Skeletal muscle satellite cell (primary cell): ENCODE results near the gene AFMID.
"Not testable (repeated sequence)": the region's sequence is repeated elsewhere in the genome, so short reads cannot be mapped to it uniquely, and the experiment has no call there.

Experiments used
- H3K27me3 ChIP-seq: 2 replicates; pipeline ENCODE4 v1.7.0; 2013; ENCODE audit warnings: low read length; ENCODE audit not compliant: control insufficient read depth, insufficient read depth
- H3K36me3 ChIP-seq: 2 replicates; pipeline ENCODE4 v1.7.0; 2013; ENCODE audit warnings: mild to moderate bottlenecking, control low read depth, low read length; ENCODE audit not compliant: insufficient read depth
- H3K4me1 ChIP-seq: 2 replicates; pipeline ENCODE4 v1.7.0; 2013; ENCODE audit warnings: low read length; ENCODE audit not compliant: control insufficient read depth, insufficient read depth
- H3K4me2 ChIP-seq: 2 replicates; pipeline ENCODE4 v1.7.0; 2013; ENCODE audit warnings: mild to moderate bottlenecking, low read length
- H3K4me3 ChIP-seq: 2 replicates; pipeline ENCODE4 v1.7.0; 2013; ENCODE audit warnings: low read length
- H3K9ac ChIP-seq: 2 replicates; pipeline ENCODE4 v1.7.0; 2013; ENCODE audit warnings: mild to moderate bottlenecking, low read depth, low read length, moderate library complexity
- H3K9me3 ChIP-seq: replicated peaks from 2 replicates; pipeline ENCODE4 v1.7.0; 2013; ENCODE audit warnings: mild to moderate bottlenecking, control low read depth, low read length

Gene AFMID

DNA sequence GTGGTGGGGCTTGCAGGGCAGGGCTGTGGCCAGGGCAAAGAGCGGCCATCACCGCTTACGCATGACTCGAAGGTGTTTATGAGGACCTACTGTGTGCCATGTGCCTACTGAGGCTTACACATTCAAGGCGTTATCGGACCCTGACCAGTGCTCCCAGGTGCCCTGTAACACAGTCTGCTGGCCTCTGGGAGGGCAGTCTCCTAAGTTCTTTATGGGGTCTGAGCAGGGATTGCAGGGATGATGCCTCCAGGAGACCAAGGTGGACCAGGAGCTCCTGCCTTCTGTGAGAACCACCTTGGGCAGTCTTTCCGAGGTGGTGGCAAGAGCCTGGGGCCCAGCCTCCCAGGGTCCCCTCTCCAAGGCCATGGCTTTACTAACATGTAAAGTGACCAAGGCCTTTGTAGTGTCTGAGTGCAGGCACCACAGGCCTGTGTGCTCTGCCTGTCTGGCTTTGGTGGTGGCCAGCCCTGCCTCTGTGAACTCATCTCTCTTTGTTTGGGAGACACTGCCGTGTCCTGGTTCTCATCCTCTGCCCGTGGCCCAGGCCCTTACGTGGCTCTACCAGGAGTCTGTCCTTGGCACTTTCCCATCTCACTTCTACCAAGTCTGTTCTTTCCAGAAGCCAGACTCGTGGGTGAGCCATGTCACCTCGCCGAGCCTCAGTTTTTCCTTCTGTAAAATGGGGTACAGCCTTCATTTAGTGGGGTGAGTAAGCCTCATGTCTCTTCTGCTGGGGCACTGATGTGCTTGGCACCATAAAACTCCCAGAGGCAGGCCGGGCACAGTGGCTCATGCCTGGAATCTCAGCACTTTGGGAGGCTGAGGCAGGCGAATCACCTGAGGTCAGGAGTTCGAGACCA is 22.2 kb upstream of the AFMID start:
- Histone ChIP-seq H3K4me3 (no peak overlapping the region), H3K36me3 (no peaks in the 10 kb centered on the region), H3K9me3 (no peaks in the 10 kb centered on the region), H3K4me1 (peaks cover 5% of the 10 kb centered on the region), H3K4me2 (no peak overlapping the region), H3K27me3 (peaks cover 11% of the 10 kb centered on the region), H3K9ac (no peak overlapping the region)

DNA sequence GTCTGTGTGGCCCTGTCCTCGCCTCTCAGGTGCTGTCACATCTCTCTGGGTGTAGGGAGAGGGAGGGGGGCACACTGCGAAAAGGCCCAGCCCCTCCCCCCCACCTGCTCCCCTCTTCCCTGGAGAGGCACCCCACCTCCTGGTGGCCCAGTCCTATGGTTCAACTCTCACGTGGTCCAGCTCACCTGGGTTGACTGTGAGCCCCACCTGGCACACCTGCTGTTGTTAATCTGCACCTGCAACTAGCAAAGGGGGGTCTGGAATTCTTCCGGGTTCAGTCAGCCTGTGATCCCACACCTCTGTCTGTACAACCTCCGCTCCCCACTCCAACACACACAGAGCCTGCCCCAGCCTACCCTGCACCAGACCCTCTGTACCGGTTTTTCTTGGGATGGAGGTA is 20.7 kb upstream of the AFMID start:
- H3K4me3 ChIP-seq = no peak overlapping the region
- peaks cover 5% of the 10 kb centered on the region for H3K4me1 ChIP-seq
- no peak overlapping the region for H3K4me2 ChIP-seq
- H3K27me3 ChIP-seq = peaks cover 11% of the 10 kb centered on the region
- H3K9ac ChIP-seq = no peak overlapping the region
- H3K9me3 ChIP-seq = no peaks in the 10 kb centered on the region
- H3K36me3 ChIP-seq = no peaks in the 10 kb centered on the region

DNA sequence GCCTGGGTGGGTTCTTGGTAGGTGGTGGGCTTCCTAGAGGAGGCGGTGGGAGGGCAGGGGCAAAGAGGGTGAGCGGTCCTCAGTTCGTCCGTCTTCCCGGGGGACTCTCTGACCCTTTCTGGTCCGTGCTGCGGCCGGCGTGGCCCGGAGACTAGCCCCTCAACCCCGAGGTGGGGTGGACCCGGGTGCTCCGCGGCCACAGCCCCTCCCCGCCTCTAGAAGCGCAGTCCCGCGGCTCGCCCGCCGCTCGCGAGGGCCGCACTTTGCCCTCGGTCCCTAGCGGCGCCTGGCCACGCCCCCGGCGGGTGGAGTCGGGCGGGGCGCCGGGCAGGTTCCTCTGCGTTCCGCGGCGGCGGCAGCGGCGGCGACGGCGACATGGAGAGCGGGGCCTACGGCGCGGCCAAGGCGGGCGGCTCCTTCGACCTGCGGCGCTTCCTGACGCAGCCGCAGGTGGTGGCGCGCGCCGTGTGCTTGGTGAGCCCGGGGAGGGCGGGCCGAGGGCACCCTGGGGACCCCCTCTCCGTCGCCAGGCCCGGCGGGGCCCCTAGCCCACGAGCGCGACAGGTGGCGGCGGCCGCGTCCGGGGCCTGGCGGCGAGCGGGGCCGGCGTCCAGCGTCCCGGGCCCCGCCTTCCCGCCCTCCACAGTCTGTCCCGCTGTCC is 18.8 kb upstream of the AFMID start, which contains the start of gene SYNGR2:
TSS of gene SYNGR2 (plus strand) at position 340 of the 661 bp plus-strand sequence. CDS start at position 376, 36 bp downstream.
- no peaks in the 10 kb centered on the region for H3K36me3 ChIP-seq
- H3K4me3 ChIP-seq = peak within 1 kb of the TSS; percentile 73
- peaks cover 15% of the 10 kb centered on the region for H3K4me1 ChIP-seq
- peaks cover 11% of the 10 kb centered on the region for H3K27me3 ChIP-seq
- peak within 1 kb of the TSS; percentile 58 for H3K9ac ChIP-seq
- no peaks in the 10 kb centered on the region for H3K9me3 ChIP-seq
- H3K4me2 ChIP-seq = peak within 1 kb of the TSS; percentile 89

DNA sequence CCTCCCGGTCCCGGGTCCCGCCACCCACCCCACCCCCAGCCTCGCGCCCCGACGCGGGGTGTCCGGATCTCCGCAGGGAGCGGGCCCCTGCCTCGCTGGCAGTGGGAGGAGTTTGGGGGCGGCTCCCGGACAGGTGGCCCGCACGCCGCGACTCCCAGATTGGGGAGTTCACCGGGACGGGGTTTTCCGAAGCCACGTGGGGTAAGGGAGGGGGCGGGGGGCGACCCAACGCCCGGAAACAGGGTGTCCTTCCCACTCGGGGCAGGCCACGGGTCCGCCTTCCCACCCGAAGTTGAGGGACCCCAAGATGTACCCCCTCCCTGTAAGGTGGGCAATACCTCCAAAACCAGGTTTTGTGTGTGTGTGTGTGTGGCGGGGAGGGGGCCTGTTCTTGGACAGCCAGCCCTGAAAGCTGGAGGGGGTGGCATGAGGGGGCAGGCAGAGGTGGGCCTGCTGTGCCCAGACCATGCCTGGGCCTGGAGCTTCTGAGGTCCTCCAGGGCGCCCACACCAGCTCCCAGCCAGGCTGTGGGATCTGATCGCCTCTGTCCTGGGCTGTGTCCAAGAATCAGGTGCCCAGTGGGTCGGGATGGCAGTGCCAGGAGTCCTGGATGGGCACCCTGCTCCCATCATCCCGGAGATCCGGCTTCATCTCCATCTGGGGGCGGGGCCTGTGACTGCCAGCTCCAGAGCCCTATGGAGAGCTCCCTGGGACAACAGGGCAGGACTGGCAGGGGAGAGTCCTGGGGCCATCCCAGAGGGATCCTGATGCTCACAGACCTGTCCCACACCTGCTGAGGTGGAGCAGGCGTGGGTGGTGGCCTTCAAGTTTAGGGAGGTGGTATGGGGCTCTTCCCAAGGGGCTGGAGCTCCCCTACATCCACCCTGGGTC is 18.0 kb upstream of the AFMID start:
- Histone ChIP-seq H3K4me2 (peak overlapping the region; percentile 89), H3K4me1 (peaks cover 15% of the 10 kb centered on the region), H3K9ac (peak overlapping the region; percentile 58), H3K36me3 (no peaks in the 10 kb centered on the region), H3K9me3 (no peaks in the 10 kb centered on the region), H3K4me3 (peak overlapping the region; percentile 73), H3K27me3 (peaks cover 10% of the 10 kb centered on the region)

DNA sequence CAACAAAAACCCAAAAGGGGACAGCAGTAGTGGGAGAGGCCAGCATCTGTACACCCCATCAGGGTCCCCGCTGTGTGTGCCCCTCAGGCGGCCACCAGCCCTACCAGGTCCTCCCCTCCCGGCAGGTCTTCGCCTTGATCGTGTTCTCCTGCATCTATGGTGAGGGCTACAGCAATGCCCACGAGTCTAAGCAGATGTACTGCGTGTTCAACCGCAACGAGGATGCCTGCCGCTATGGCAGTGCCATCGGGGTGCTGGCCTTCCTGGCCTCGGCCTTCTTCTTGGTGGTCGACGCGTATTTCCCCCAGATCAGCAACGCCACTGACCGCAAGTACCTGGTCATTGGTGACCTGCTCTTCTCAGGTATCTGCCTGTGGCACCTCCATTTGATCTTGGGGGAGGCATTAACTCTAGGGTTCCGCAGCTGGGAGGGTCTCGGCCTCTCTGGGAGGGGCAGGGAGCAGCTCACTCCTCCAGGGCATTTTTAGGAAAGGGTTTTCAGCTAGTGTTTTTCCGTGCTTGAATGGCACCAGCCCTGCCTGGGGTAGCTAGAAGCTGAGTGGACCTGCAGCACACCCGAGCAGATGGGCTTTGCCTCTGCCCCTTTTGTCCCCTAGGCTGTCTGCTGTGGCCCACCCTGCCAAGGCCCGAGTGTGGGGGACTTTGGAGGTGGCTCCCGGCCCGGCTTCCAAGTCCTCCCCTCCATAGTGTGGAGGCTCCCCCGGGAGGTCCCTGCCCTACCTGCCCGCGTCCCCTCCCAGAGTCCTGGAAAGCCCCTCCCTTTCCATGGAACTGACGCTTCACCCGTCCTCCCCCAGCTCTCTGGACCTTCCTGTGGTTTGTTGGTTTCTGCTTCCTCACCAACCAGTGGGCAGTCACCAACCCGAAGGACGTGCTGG is 16.2 kb upstream of the AFMID start:
- H3K27me3 ChIP-seq = peaks cover 3% of the 10 kb centered on the region
- no peaks in the 10 kb centered on the region for H3K9me3 ChIP-seq
- H3K4me3 ChIP-seq = no peak overlapping the region
- H3K9ac ChIP-seq = no peak overlapping the region
- H3K4me1 ChIP-seq = peaks cover 15% of the 10 kb centered on the region
- H3K4me2 ChIP-seq = no peak overlapping the region
- no peaks in the 10 kb centered on the region for H3K36me3 ChIP-seq

DNA sequence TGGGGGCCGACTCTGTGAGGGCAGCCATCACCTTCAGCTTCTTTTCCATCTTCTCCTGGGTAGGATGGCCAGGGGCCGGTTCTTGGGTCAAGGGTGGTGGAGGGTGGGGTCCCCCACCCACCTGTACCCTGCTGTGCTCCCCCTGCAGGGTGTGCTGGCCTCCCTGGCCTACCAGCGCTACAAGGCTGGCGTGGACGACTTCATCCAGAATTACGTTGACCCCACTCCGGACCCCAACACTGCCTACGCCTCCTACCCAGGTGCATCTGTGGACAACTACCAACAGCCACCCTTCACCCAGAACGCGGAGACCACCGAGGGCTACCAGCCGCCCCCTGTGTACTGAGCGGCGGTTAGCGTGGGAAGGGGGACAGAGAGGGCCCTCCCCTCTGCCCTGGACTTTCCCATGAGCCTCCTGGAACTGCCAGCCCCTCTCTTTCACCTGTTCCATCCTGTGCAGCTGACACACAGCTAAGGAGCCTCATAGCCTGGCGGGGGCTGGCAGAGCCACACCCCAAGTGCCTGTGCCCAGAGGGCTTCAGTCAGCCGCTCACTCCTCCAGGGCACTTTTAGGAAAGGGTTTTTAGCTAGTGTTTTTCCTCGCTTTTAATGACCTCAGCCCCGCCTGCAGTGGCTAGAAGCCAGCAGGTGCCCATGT is 15.4 kb upstream of the AFMID start:
- not testable (repeated sequence) for H3K36me3 ChIP-seq, H3K4me2 ChIP-seq, H3K9ac ChIP-seq, H3K4me3 ChIP-seq, H3K9me3 ChIP-seq, H3K27me3 ChIP-seq
- peaks cover 15% of the 10 kb centered on the region for H3K4me1 ChIP-seq

DNA sequence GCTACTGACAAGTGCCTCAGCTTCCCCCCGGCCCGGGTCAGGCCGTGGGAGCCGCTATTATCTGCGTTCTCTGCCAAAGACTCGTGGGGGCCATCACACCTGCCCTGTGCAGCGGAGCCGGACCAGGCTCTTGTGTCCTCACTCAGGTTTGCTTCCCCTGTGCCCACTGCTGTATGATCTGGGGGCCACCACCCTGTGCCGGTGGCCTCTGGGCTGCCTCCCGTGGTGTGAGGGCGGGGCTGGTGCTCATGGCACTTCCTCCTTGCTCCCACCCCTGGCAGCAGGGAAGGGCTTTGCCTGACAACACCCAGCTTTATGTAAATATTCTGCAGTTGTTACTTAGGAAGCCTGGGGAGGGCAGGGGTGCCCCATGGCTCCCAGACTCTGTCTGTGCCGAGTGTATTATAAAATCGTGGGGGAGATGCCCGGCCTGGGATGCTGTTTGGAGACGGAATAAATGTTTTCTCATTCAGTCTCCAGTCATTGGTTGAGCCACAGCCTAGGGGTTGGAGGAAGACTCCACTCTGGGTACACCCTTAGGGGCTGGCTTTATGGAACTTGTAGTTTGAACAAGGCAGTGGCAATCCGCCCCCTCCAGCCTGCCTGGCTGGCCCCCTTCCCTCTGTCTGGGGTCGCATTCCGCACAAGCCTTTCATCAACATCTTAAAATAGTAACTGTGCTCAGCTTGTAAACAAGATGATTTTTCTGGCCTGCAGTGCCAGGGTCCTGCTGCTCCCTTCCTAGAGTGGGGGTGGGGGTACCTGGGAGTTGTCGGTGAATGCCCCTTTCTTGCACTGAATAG is 14.7 kb upstream of the AFMID start:
- Histone ChIP-seq H3K9me3 (no peaks in the 10 kb centered on the region), H3K9ac (no peak overlapping the region), H3K4me1 (peaks cover 15% of the 10 kb centered on the region), H3K36me3 (no peaks in the 10 kb centered on the region), H3K4me3 (no peak overlapping the region), H3K4me2 (no peak overlapping the region), H3K27me3 (no peaks in the 10 kb centered on the region)

DNA sequence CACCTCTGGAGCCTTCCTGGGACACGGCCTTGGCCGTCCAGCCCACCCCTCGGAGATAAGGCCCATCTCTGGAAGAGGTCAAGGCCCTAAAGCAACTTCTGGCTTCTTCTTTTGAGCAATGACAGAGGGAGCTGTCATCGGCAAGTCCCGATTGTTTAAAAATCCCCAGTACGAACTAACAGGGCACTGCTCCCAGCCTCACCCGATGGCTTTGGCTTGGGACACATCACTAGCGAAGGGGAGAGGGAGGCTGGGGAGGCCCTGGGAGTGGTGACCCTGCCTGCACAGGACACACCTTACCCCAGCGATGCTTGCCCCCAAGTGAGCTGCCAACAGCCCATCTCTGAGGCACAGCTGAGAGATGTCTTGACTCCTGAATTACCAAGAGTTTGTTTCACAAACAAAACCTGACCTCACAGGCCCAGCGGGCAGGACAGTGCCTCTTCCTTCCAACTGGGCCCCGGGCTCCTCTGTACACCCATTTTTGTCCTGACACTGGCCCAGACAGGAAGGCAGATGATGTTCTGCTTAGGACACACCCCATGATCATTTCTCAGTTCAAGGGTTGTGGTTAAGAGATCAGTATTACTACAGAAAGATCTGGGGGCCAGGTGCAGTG is 14.0 kb upstream of the AFMID start:
- no peak overlapping the region for H3K4me3 ChIP-seq
- H3K27me3 ChIP-seq = no peaks in the 10 kb centered on the region
- H3K9ac ChIP-seq = no peak overlapping the region
- peaks cover 12% of the 10 kb centered on the region for H3K4me1 ChIP-seq
- H3K36me3 ChIP-seq = peaks cover under 1% of the 10 kb centered on the region
- H3K9me3 ChIP-seq = no peaks in the 10 kb centered on the region
- H3K4me2 ChIP-seq = no peak overlapping the region

DNA sequence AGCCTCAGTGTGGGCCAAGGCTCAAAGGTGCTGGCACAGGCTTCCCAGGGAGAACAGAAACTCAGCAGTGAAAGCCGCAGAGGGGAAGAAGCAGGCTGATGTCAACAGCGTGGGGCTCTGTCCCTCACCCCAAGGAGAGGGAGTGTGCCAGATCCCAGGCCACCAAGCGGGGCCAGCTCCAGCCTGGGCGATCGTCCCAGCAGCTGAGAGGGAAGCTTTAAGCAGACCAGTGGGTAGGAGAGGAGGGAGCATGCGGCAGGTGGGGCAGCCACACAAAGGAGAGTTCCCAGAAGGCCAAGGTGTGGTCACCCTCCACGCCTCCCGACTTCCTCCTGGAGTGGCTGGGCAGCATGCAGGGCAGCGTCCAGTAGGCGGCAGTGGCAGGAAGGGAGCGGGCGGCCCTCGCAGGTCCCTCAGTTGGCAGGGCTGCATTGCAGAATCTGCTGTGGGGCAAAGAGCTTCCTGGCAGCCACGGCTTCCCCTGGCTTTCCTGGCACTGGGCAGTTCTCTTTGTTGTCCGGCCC is 12.8 kb upstream of the AFMID start:
- H3K4me1 ChIP-seq = peaks cover 17% of the 10 kb centered on the region
- H3K9me3 ChIP-seq = no peaks in the 10 kb centered on the region
- peaks cover 7% of the 10 kb centered on the region for H3K36me3 ChIP-seq
- H3K9ac ChIP-seq = no peak overlapping the region
- H3K4me3 ChIP-seq = no peak overlapping the region
- H3K4me2 ChIP-seq = no peak overlapping the region
- no peaks in the 10 kb centered on the region for H3K27me3 ChIP-seq
